DOHH2 (cell line): Measurements from ENCODE around the gene ZNF580.
A peak's percentile ranks its signal among the peaks of the same experiment; 100 is the strongest.

Experiments used
- H3F3A ChIP-seq: fragments of 200-600 bp; sonication (generic), shearing (Covaris generic); 2 replicates; pipeline ENCODE4 v1.6.0; 2016; ENCODE audit warnings: antibody characterized with exemption, mild to moderate bottlenecking; ENCODE audit not compliant: control insufficient read depth, insufficient read depth
- H3K27ac ChIP-seq: fragments of 200-600 bp; sonication (generic); 2 replicates; pipeline ENCODE4 v1.5.1; 2014; ENCODE audit warnings: low read depth, mild to moderate bottlenecking, low read length, moderate library complexity
- H3K27me3 ChIP-seq: fragments of 200-600 bp; sonication (generic); 2 replicates; pipeline ENCODE4 v1.6.1; 2014; ENCODE audit warnings: mild to moderate bottlenecking, low read length, mixed read lengths; ENCODE audit not compliant: control insufficient read depth
- H3K36me3 ChIP-seq: fragments of 200-600 bp; sonication (generic); 2 replicates; pipeline ENCODE4 v1.6.1; 2014; ENCODE audit warnings: mild to moderate bottlenecking, low read length, moderate library complexity, mixed read lengths; ENCODE audit not compliant: control insufficient read depth
- H3K4me1 ChIP-seq: fragments of 200-600 bp; sonication (generic); 2 replicates; pipeline ENCODE4 v1.6.1; 2014; ENCODE audit warnings: mild to moderate bottlenecking, low read length, mixed read lengths; ENCODE audit not compliant: control insufficient read depth
- H3K4me2 ChIP-seq: fragments of 200-600 bp; sonication (generic); 2 replicates; pipeline ENCODE4 v1.6.0; 2014; ENCODE audit warnings: mild to moderate bottlenecking, low read length, moderate library complexity
- H3K4me3 ChIP-seq: fragments of 200-600 bp; sonication (generic); 2 replicates; pipeline ENCODE4 v1.5.1; 2014; ENCODE audit warnings: mild to moderate bottlenecking, low read length, mixed read lengths
- H3K79me2 ChIP-seq: fragments of 200-600 bp; sonication (generic); 2 replicates; pipeline ENCODE4 v1.6.1; 2014; ENCODE audit warnings: mild to moderate bottlenecking, low read length, mixed read lengths; ENCODE audit not compliant: control insufficient read depth
- H3K9me2 ChIP-seq: fragments of 200-600 bp; sonication (generic); replicated peaks from 2 replicates; pipeline ENCODE4 v1.6.1; 2014; ENCODE audit warnings: mild to moderate bottlenecking, low read length, mixed read lengths; ENCODE audit not compliant: control insufficient read depth
- H3K9me3 ChIP-seq: fragments of 200-600 bp; sonication (generic); 2 replicates; pipeline ENCODE4 v1.6.1; 2014; ENCODE audit warnings: antibody characterized with exemption, low read length, mixed read lengths; ENCODE audit not compliant: control insufficient read depth, insufficient read depth
- H4K20me1 ChIP-seq: fragments of 200-600 bp; sonication (generic); 2 replicates; pipeline ENCODE4 v1.6.0; 2014; ENCODE audit warnings: low read depth, mild to moderate bottlenecking, antibody characterized with exemption, low read length, moderate library complexity; ENCODE audit not compliant: control insufficient read depth, insufficient read depth
- CTCF ChIP-seq: fragments of 200-600 bp; sonication (generic); IDR thresholded peaks from one replicate; pipeline ENCODE4 v1.5.1; 2014; ENCODE audit warnings: antibody characterized with exemption, mild to moderate bottlenecking, low read depth, low read length; ENCODE audit not compliant: poor library complexity, severe bottlenecking
- EZH2phosphoT487 ChIP-seq: fragments of 200-600 bp; sonication (generic); IDR thresholded peaks from 2 replicates; pipeline ENCODE4 v1.6.1; 2017; ENCODE audit warnings: borderline replicate concordance, mild to moderate bottlenecking, antibody characterized with exemption, low read length, moderate library complexity, mixed read lengths

The ZNF580 gene

DNA sequence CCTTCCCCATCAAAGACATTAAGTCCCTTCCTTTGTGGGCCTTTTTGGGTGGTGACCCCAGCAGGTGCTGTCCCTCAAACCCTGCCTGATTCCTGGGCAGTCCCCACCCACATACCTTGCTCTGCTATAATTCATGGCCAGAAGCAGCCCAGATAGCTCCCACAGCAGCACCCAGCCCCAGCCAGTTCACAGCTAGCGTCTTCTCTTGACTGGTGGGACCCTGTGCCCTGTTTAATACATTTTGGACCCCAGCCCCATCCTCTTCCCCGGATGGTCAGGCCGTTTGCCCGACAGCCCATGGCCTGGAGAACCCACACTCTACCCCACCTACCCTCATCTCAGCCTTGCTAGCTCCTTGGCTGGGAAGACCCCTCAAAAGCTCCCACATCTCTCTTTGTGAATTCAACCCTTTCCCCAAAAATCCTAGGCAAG, 9.3 kb downstream of the ZNF580 start:
- Histone ChIP-seq H3K9me2 (no peaks in the 10 kb centered on the region), H3F3A (peaks cover 20% of the 10 kb centered on the region), H4K20me1 (no peaks in the 10 kb centered on the region), H3K4me3 (no peak overlapping the region), H3K27ac (no peak overlapping the region), H3K27me3 (no peaks in the 10 kb centered on the region), H3K36me3 (peaks cover 75% of the 10 kb centered on the region), H3K4me2 (peak overlapping the region; percentile 87), H3K79me2 (peaks cover 61% of the 10 kb centered on the region), H3K9me3 (no peaks in the 10 kb centered on the region), H3K4me1 (peaks cover 50% of the 10 kb centered on the region)
- TF ChIP-seq CTCF: no peak
- no peak for TF ChIP-seq EZH2phosphoT487

- Histone ChIP-seq H3K79me2 (peaks cover 61% of the 10 kb centered on the region), H4K20me1 (no peaks in the 10 kb centered on the region), H3K27me3 (no peaks in the 10 kb centered on the region), H3K36me3 (peaks cover 75% of the 10 kb centered on the region), H3K4me3 (no peak overlapping the region), H3K4me2 (no peak overlapping the region), H3K27ac (no peak overlapping the region), H3F3A (peaks cover 14% of the 10 kb centered on the region), H3K4me1 (peaks cover 44% of the 10 kb centered on the region), H3K9me3 (no peaks in the 10 kb centered on the region), H3K9me2 (no peaks in the 10 kb centered on the region)
- TF ChIP-seq CTCF: no peak
Measured at GRCh38 chr19:55650602-55651230, 9.9 kb downstream of the ZNF580 start.

DNA sequence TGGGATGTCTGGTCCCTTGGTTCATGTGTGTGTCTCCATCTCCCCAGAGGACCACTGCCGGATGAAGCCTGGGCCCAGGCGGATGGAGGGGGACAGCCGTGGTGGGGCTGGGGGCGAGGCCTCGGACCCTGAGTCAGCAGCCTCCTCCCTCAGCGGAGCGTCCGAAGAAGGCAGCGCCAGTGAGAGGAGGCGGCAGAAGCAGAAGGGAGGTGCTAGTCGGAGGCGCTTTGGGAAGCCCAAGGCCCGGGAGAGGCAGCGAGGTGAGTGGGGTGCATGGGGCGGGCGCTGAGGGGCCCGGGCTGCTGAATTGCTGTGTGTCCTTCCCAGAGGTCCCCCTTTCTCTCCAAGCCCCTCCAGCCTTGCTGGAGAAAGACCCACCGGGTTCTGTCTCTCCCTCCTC, 10.4 kb downstream of the ZNF580 start:
- H3K79me2 ChIP-seq: peaks cover 61% of the 10 kb centered on the region
- peaks cover 78% of the 10 kb centered on the region for H3K36me3 ChIP-seq
- peaks cover 12% of the 10 kb centered on the region for H3F3A ChIP-seq
- H3K9me3 ChIP-seq: no peaks in the 10 kb centered on the region
- no peak overlapping the region for H3K4me2 ChIP-seq
- TF ChIP-seq EZH2phosphoT487 (no peak), CTCF (no peak)
- no peaks in the 10 kb centered on the region for H3K27me3 ChIP-seq
- H3K4me1 ChIP-seq: peaks cover 39% of the 10 kb centered on the region
- H3K27ac ChIP-seq: no peak overlapping the region
- H3K4me3 ChIP-seq: no peak overlapping the region
- no peaks in the 10 kb centered on the region for H4K20me1 ChIP-seq
- H3K9me2 ChIP-seq: no peaks in the 10 kb centered on the region
